GM19395 (cell line): Measurements from ENCODE around the gene TMEM151A.
A peak's percentile ranks its signal among the peaks of the same experiment; 100 is the strongest.
"Not testable (repeated sequence)": the region's sequence is repeated elsewhere in the genome, so short reads cannot be mapped to it uniquely, and the experiment has no call there.

ENCODE experiments used
- ATAC-seq: cut with Tn5 transposase; IDR thresholded peaks from one replicate; pipeline ENCODE4 v1.9.1; 2021; ENCODE audit warnings: mild to moderate bottlenecking, moderate library complexity; ENCODE audit not compliant: unreplicated experiment

TMEM151A gene

GRCh38 chr11:66291706-66292542 lies at the start of gene TMEM151A:
TSS of gene TMEM151A (plus strand) at chr11:66291894. CDS start at chr11:66292014, 120 bp downstream.
- no peak for ATAC-seq

- ATAC-seq: no peak
Measured at GRCh38 chr11:66242095-66242765, 49.5 kb upstream of the TMEM151A start.

- ATAC-seq: no peak
Measured at GRCh38 chr11:66243782-66244535, 47.7 kb upstream of the TMEM151A start.

GRCh38 chr11:66247295-66247694 lies 44.4 kb upstream of the TMEM151A start:
- ATAC-seq: no peak

DNA sequence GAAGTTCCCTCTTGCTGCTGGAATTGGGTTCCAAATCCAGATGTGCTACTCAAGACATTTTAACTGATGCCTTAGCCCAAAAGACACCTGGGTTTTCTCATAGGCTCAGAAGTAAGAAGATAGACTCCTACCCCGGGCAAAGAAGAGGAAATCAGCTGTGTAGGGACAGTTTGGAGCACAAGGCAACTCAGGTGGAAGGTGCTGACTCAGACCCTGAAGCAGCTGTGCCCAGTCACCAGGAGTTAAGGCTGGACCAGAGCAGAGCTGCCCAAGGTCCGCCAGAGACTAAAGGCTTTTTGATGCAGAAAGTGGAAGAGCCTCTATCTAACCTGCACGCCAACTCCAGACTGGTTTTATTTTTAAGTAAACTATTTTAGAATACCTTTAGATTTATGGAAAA lies 43.9 kb upstream of the TMEM151A start:
- no peak for ATAC-seq

DNA sequence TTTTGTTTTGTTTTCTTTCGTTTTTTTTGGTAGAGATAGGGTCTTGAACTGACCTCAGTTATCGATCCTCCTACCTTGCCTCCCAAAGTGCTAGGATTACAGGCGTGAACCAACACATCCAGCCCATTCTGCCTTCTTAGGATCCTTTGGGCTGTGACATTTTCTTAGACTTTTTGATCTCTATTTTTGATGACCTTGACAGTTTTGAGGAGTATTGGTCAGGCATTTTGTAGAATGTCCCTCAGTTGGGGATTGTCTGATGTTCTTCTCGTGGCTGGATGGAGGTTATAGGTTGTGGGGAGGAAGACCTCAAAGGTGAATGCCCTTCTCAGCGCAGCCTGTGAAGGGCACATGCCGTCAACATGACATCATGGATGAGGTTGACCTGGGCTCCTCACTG lies 42.8 kb upstream of the TMEM151A start:
- ATAC-seq: no peak

- ATAC-seq: no peak
Measured at GRCh38 chr11:66251809-66252208, 39.9 kb upstream of the TMEM151A start.

- ATAC-seq: not testable (repeated sequence)
Measured at GRCh38 chr11:66253081-66253480, 38.6 kb upstream of the TMEM151A start.

GRCh38 chr11:66258473-66258893 lies 33.2 kb upstream of the TMEM151A start:
- ATAC-seq: peak; percentile 3

DNA sequence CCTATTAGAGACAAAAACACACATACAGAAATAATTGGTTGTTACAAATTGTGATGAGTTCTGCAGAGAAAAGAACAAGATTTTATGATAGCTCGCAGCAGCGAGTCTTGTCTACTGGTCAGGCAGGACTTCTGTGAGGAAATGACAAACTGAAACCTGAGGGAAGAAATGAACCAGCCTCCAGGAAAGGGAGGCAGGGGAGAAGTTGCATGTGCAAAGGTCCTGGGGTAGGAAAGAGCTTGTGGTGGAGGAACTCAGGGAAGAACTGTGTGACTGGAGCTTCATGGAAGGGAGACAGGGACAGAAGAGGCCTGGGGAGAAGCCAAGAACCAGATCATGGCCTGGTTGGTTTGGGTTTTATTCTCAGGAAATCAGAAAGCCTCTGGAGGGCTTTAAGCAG lies 32.5 kb upstream of the TMEM151A start:
- ATAC-seq: no peak

DNA sequence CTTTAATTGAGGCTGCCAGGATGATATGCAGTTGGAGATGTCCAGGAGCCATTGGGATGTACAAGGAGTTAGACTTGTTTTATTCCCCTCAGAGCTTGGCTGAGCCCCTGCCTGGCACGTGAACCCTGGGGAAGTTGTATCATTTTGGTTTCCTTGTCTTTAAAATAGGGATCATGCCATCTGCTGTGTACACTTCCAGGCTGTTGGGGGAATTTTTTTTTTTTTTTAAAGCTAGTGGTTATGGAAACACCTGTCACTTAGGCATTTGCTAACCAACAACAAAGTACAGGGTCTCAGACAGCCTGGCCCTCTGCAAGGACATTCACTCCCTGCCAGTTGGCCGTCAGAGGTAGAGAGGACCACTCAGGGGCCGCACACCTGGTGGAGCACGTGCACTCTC lies 31.7 kb upstream of the TMEM151A start:
- ATAC-seq: no peak

DNA sequence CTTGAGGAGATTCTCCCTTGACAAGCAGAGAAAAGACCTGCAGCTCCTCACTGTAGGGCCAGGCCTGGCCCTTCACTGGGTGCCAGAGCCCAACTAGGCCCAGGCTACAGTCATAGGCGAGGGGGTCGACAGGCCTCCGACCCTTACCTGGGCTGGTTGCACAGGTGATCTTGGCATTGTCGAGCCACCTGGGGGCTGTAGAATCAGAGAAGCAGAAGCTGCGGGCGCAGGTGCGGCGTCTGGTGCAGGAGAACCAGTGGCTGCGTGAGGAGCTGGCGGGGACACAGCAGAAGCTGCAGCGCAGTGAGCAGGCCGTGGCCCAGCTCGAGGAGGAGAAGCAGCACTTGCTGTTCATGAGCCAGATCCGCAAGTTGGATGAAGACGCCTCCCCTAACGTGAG lies 30.1 kb upstream of the TMEM151A start:
- ATAC-seq: no peak

DNA sequence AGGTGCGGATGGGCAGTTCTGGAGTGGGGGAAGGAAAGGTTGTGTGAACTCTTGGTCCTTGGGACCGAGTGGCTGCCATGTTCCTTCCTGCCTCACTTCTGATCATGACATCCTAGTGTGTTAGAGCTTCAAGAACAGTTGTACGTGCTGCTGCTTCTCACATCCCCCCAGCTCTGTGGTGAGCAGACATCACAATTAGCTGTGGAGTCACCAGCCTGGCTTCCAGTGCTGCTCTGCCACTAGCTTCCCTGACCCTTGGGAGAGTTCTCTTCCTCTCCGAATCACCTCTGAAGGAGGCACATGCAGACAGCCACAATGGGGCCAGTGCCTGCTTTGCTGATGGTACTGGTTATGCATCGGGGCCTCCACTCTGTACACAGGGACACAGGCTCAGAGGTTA lies 29.5 kb upstream of the TMEM151A start:
- no peak for ATAC-seq

- ATAC-seq: no peak
Measured at GRCh38 chr11:66262696-66263095, 29.0 kb upstream of the TMEM151A start.

GRCh38 chr11:66263231-66263630 lies 28.5 kb upstream of the TMEM151A start:
- ATAC-seq: no peak

GRCh38 chr11:66263785-66264184 lies 27.9 kb upstream of the TMEM151A start:
- ATAC-seq: no peak

GRCh38 chr11:66264383-66264782 lies 27.3 kb upstream of the TMEM151A start:
- no peak for ATAC-seq

- no peak for ATAC-seq
Measured at GRCh38 chr11:66264914-66265313, 26.8 kb upstream of the TMEM151A start.

- ATAC-seq: no peak
Measured at GRCh38 chr11:66265531-66266377, 25.9 kb upstream of the TMEM151A start.

DNA sequence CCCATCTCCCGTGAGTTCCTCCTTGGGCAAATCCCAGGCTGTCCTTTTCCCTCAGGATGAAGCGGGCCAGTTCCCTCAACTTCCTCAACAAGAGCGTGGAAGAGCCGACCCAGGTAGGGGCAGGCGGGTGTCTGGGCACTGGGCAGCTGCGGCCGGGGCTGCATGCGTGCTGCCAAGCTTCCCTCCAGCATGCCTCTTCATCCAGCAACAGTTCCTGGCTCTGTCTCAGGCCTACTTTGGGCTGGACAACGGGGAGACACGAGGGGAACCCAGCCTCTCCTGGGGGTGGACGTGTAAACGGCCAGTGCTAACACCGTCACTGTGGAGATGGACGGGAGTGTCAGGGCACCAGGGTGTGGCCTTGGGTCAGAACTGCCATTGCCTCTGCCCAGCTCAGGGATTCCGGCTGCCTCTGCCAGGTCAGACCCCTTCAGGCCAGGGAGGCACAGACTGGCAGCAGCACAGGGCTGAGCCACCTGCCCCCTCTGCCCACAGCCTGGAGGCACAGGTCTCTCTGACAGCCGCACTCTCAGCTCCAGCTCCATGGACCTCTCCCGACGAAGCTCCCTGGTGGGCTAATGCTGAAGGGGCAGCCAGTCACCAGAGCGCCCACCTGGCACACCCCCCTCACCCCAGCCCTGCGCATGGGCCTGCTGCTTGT lies 25.2 kb upstream of the TMEM151A start:
- ATAC-seq: no peak
